IMR-90 (cell line): ENCODE measurements around the gene WBP2. TPM values are rescaled to one million over a fixed set of nuclear protein-coding genes. Genes with fewer than 3 reads are reported as not detected.

Experiments used
- ATAC-seq: fragments of 200-7000 bp; cut with Tn5 transposase; 2 replicates; pipeline ENCODE4 v1.9.1; 2020; ENCODE audit warnings: low read depth, mild to moderate bottlenecking, moderate library complexity
- BruUV-seq: library from RNA; stranded (reverse); fragments of 400-500 nt; replicated peaks from 2 replicates; lab custom pipeline; 2021; lab: Mats Ljungman, UMichigan
- CTCF ChIA-PET: fragments of 300-600 bp; formaldehyde crosslinking; extraction: SDS; loops from one replicate; lab custom pipeline; 2021; ENCODE audit warnings: antibody characterized with exemption; lab: Yijun Ruan, JAX
- POLR2A ChIA-PET: fragments of 300-600 bp; sonication (Branson Sonifier 250); formaldehyde crosslinking; loops from one replicate; lab custom pipeline; 2022; ENCODE audit warnings: antibody characterized with exemption; ENCODE audit not compliant: unreplicated experiment; lab: Charles Lee
- DNase-seq: peaks from one replicate; pipeline ENCODE4 v3.0.0; 2013
- H2AFZ ChIP-seq: replicated peaks from 2 replicates; pipeline ENCODE3; 2013; ENCODE audit warnings: low read length, mild to moderate bottlenecking; ENCODE audit not compliant: poor library complexity
- H2AK5ac ChIP-seq: 2 replicates; pipeline ENCODE4 v1.6.1; 2013; ENCODE audit warnings: low read depth, low read length, inconsistent platforms
- H2AK9ac ChIP-seq: replicated peaks from 2 replicates; pipeline ENCODE3; 2013; ENCODE audit warnings: mild to moderate bottlenecking, low read depth, low read length, moderate library complexity; ENCODE audit not compliant: poor library complexity
- H2BK120ac ChIP-seq: 2 replicates; pipeline ENCODE4 v1.6.1; 2013; ENCODE audit warnings: low read depth, low read length, inconsistent platforms
- H2BK15ac ChIP-seq: 3 replicates; pipeline ENCODE4 v1.6.1; 2013; ENCODE audit warnings: low read depth, low read length, inconsistent platforms
- H2BK20ac ChIP-seq: 2 replicates; pipeline ENCODE4 v1.6.1; 2013; ENCODE audit warnings: low read depth, mild to moderate bottlenecking, inconsistent platforms, low read length, moderate library complexity
- H2BK5ac ChIP-seq: 2 replicates; pipeline ENCODE4 v1.6.1; 2013; ENCODE audit warnings: mild to moderate bottlenecking, low read depth, low read length, inconsistent platforms; ENCODE audit not compliant: poor library complexity, severe bottlenecking
- H3K14ac ChIP-seq: replicated peaks from 2 replicates; pipeline ENCODE4 v1.6.1; 2013; ENCODE audit warnings: low read depth, low read length, inconsistent platforms
- H3K18ac ChIP-seq: 2 replicates; pipeline ENCODE4 v1.6.1; 2013; ENCODE audit warnings: low read depth, low read length, control low read depth
- H3K23ac ChIP-seq: 2 replicates; pipeline ENCODE4 v1.6.1; 2013; ENCODE audit warnings: low read depth, low read length, inconsistent platforms
- H3K27ac ChIP-seq: 2 replicates; pipeline ENCODE4 v1.5.1; 2013; ENCODE audit warnings: mild to moderate bottlenecking, control low read depth, low read length; ENCODE audit not compliant: insufficient read depth
- H3K27me3 ChIP-seq: 2 replicates; pipeline ENCODE4 v1.6.1; 2013; ENCODE audit warnings: low read length; ENCODE audit not compliant: control insufficient read depth, insufficient read depth
- H3K36me3 ChIP-seq: 2 replicates; pipeline ENCODE4 v1.6.1; 2013; ENCODE audit warnings: low read length, mixed read lengths; ENCODE audit not compliant: control insufficient read depth, insufficient read depth
- H3K4ac ChIP-seq: 2 replicates; pipeline ENCODE4 v1.6.1; 2013; ENCODE audit warnings: low read depth, low read length, inconsistent platforms
- H3K4me1 ChIP-seq: 2 replicates; pipeline ENCODE4 v1.6.1; 2013; ENCODE audit warnings: low read length, mixed read lengths; ENCODE audit not compliant: control insufficient read depth, insufficient read depth
- H3K4me2 ChIP-seq: 2 replicates; pipeline ENCODE4 v1.6.1; 2013; ENCODE audit warnings: low read depth, mild to moderate bottlenecking, control low read depth, low read length, moderate library complexity
- H3K4me3 ChIP-seq: 2 replicates; pipeline ENCODE4 v1.5.1; 2013; ENCODE audit warnings: low read depth, mild to moderate bottlenecking, control low read depth, low read length, moderate library complexity; ENCODE audit not compliant: insufficient read depth
- H3K56ac ChIP-seq: 2 replicates; pipeline ENCODE4 v1.6.1; 2013; ENCODE audit warnings: low read length, inconsistent platforms; ENCODE audit not compliant: insufficient read depth; ENCODE audit errors: extremely low read depth
- H3K79me1 ChIP-seq, 2 experiments: 2 replicates each; pipeline ENCODE4 v1.6.1; 2013; ENCODE audit warnings: low read length in 2 of 2, inconsistent platforms in 1 of 2, low read depth in 1 of 2
- H3K9ac ChIP-seq: 2 replicates; pipeline ENCODE4 v1.6.1; 2013; ENCODE audit warnings: low read depth, low read length, control low read depth
- H3K9me1 ChIP-seq: 2 replicates; pipeline ENCODE4 v1.6.1; 2013; ENCODE audit warnings: low read length, inconsistent platforms; ENCODE audit not compliant: insufficient read depth
- H3K9me3 ChIP-seq: 2 replicates; pipeline ENCODE4 v1.6.1; 2013; ENCODE audit warnings: low read length; ENCODE audit not compliant: control insufficient read depth, insufficient read depth
- H4K20me1 ChIP-seq: 2 replicates; pipeline ENCODE4 v1.6.1; 2013; ENCODE audit warnings: low read length, inconsistent platforms; ENCODE audit not compliant: insufficient read depth
- H4K5ac ChIP-seq: 2 replicates; pipeline ENCODE4 v1.6.1; 2013; ENCODE audit warnings: mild to moderate bottlenecking, low read depth, low read length, control low read depth
- H4K8ac ChIP-seq, 2 experiments: 2 replicates each; pipeline ENCODE4 v1.6.1; 2013; ENCODE audit warnings: low read depth in 2 of 2, low read length in 2 of 2, control low read depth in 1 of 2, inconsistent platforms in 1 of 2
- H4K91ac ChIP-seq: 2 replicates; pipeline ENCODE4 v1.6.1; 2013; ENCODE audit warnings: low read depth, low read length, inconsistent platforms; ENCODE audit not compliant: insufficient read depth
- BHLHE40 ChIP-seq: fragments of 150-350 bp; IDR thresholded peaks from 2 replicates; pipeline ENCODE4 v1.6.1; 2016; ENCODE audit warnings: mild to moderate bottlenecking, low read depth, low read length
- CEBPB ChIP-seq: IDR thresholded peaks from 2 replicates; pipeline ENCODE4 v1.6.1; 2012; ENCODE audit warnings: low read depth, low read length, improper control_type of control experiment
- CHD1 ChIP-seq: IDR thresholded peaks from 2 replicates; pipeline ENCODE4 v1.6.1; 2012; ENCODE audit warnings: low read depth, low read length, improper control_type of control experiment
- MXI1 ChIP-seq: IDR thresholded peaks from 2 replicates; pipeline ENCODE4 v1.6.1; 2012; ENCODE audit warnings: low read depth, mild to moderate bottlenecking, low read length, moderate library complexity, borderline replicate concordance
- WGBS, 2 experiments: methylation state at CpG; one replicate each; pipeline versions ENCODE4 v1.1.5 to v1.1.7; 2013; ENCODE audit warnings: missing lambda C conversion rate in 2 of 2; ENCODE audit not compliant: insufficient read length in 1 of 2; ENCODE audit errors: extremely low coverage in 2 of 2; 5-methylcytosine and 5-hydroxymethylcytosine counted together
- dilution Hi-C: fragments of 300-500 bp; cut with HindIII; formaldehyde crosslinking; loops from one replicate; pipeline ENCODE4 v1.14.3; 2018; ENCODE audit warnings: low sequenced_read_pairs; ENCODE audit not compliant: unreplicated experiment
- in situ Hi-C: fragments of 300-500 bp; cut with MboI; formaldehyde crosslinking; loops from 3 replicates; pipeline ENCODE4 v1.14.3; 2019; ENCODE audit warnings: low sequenced_read_pairs, inconsistent platforms, mixed read lengths
- intact Hi-C: fragments of 100-400 bp; cut with micrococcal nuclease; formaldehyde crosslinking; loops from 2 replicates; pipeline ENCODE4 v1.10.0; 2022
- polyA plus RNA-seq, 3 experiments: library from polyadenylated mRNA; depleted of rRNA; stranded (reverse); fragments of >200 nt; gene quantifications; 2 replicates each; pipeline ENCODE4 v1.2.3, GENCODE V29; 2012; ENCODE audit warnings: low replicate concordance in 1 of 3
- total RNA-seq: library from RNA; depleted of rRNA; stranded (reverse); fragments of >200 nt; gene quantifications from 2 replicates; pipeline ENCODE4 v1.2.3, GENCODE V29; 2012
- TF ChIP-seq, protein P1 (sequence below): fragments of 150-350 bp; IDR thresholded peaks from 2 replicates; pipeline ENCODE4 v1.6.1; 2016; ENCODE audit warnings: low read depth, mild to moderate bottlenecking, low read length, moderate library complexity, borderline replicate concordance

The WBP2 gene
- total and polyA plus RNA-seq, 2 of the 4 experiments (the other 2 are of a cell fraction), result 9.0 to 35.5 TPM

DNA sequence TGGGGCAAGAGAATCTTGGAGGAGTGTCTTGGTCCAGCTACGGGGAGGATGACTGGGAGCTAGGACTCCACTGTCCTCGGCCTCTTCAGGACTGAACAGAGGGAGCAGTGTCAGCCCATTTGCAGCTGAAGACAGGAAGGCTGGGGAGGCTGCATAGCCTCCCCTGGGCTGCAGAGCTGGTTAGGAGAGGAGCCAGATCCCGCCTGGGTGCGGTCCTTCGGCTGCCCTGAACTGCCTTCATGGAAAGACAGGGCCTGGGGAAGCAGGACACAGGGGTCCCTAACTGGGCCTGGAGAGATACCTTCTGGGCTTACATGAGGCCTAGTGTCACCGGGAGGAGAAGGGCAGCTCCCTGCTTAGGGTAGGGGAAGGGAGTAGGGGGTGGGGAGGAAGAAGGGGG, 37.6 kb downstream of the WBP2 start:
- POLR2A ChIA-PET, result interaction anchor here (0.6 kb wide), 1 partner anchor 746 kb away, joined by 3 read pairs; no protein-coding TSS in a partner anchor

More for the DNA sequence above, 37.6 kb downstream of the WBP2 start:
- H3K4me1 ChIP-seq, result peaks cover 7% of the 10 kb centered on the region
- no peak overlapping the region for H3K56ac ChIP-seq
- H3K9me3 ChIP-seq, result no peaks in the 10 kb centered on the region
- H2AFZ ChIP-seq, result no peak overlapping the region
- peaks cover 79% of the 10 kb centered on the region for H3K36me3 ChIP-seq
- H3K9me1 ChIP-seq, result peaks cover 14% of the 10 kb centered on the region; the same call in 1 of the 2 replicates
- TF ChIP-seq CEBPB (no peak), MXI1 (no peak), BHLHE40 (no peak), CHD1 (no peak)
- TF ChIP-seq, protein P1, sequence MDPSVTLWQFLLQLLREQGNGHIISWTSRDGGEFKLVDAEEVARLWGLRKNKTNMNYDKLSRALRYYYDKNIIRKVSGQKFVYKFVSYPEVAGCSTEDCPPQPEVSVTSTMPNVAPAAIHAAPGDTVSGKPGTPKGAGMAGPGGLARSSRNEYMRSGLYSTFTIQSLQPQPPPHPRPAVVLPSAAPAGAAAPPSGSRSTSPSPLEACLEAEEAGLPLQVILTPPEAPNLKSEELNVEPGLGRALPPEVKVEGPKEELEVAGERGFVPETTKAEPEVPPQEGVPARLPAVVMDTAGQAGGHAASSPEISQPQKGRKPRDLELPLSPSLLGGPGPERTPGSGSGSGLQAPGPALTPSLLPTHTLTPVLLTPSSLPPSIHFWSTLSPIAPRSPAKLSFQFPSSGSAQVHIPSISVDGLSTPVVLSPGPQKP, result no peak
- ATAC-seq (no peak), DNase-seq (no peak)
- no peak overlapping the region for H2AK9ac ChIP-seq
- 90% methylated on average over 2 of the region's 6 CpGs; no CpG with 5 or more reads in 1 of the 2 experiments for WGBS, 2 experiments
- no peak overlapping the region for H3K9ac ChIP-seq
- no peak overlapping the region for H2AK5ac ChIP-seq
- no peak overlapping the region for H2BK5ac ChIP-seq
- no TSS peak for BruUV-seq
- H2BK20ac ChIP-seq, result no peak overlapping the region
- dilution Hi-C loops (no loop called here), intact Hi-C loops (no loop called here), in situ Hi-C loops (no loop called here)
- CTCF ChIA-PET, result interaction anchor here (1.1 kb wide), 1 partner anchor 64 kb away, joined by 3 read pairs; no protein-coding TSS in a partner anchor
- no peak overlapping the region for H3K14ac ChIP-seq
- H3K4me2 ChIP-seq, result no peak overlapping the region
- H3K23ac ChIP-seq, result no peak overlapping the region
- H4K91ac ChIP-seq, result no peak overlapping the region
- 0 out of 2 replicates have a peak, but pooled peaks cover 7% of the 10 kb centered on the region for H4K20me1 ChIP-seq
- H4K5ac ChIP-seq, result no peak overlapping the region
- H2BK15ac ChIP-seq, result no peak overlapping the region
- H3K27ac ChIP-seq, result no peak overlapping the region
- H4K8ac ChIP-seq, result no peak overlapping the region
- H2BK120ac ChIP-seq, result no peak overlapping the region
- no peak overlapping the region for H3K4ac ChIP-seq
- H3K79me1 ChIP-seq, result peaks cover 5 to 21% of the 10 kb centered on the region in 2 experiments; a peak in 3 of 4 replicates
- H3K18ac ChIP-seq, result no peak overlapping the region
- H3K4me3 ChIP-seq, result no peak overlapping the region
- no peaks in the 10 kb centered on the region for H3K27me3 ChIP-seq
